HG02840 (cell line): Measurements from ENCODE around the gene ZNF716.
"Not testable (repeated sequence)": the region's sequence is repeated elsewhere in the genome, so short reads cannot be mapped to it uniquely, and the experiment has no call there.

Experiments used
- ATAC-seq: cut with Tn5 transposase; IDR thresholded peaks from one replicate; pipeline ENCODE4 v1.9.1; 2021; ENCODE audit warnings: mild to moderate bottlenecking, moderate library complexity, moderate number of reproducible peaks; ENCODE audit not compliant: unreplicated experiment, low FRiP score

Gene ZNF716

GRCh38 chr7:57425969-57426628 lies 23.9 kb upstream of the ZNF716 start:
- ATAC-seq = no peak

GRCh38 chr7:57426629-57427003 lies 23.4 kb upstream of the ZNF716 start:
- ATAC-seq = no peak

- no peak for ATAC-seq
Measured at GRCh38 chr7:57427146-57427545, 22.8 kb upstream of the ZNF716 start.

- no peak for ATAC-seq
Measured at GRCh38 chr7:57427594-57427993, 22.4 kb upstream of the ZNF716 start.

GRCh38 chr7:57432583-57432982 lies 17.4 kb upstream of the ZNF716 start:
- ATAC-seq = no peak

GRCh38 chr7:57437581-57437980 lies 12.4 kb upstream of the ZNF716 start:
- no peak for ATAC-seq

GRCh38 chr7:57438244-57438643 lies 11.7 kb upstream of the ZNF716 start:
- ATAC-seq = no peak

GRCh38 chr7:57443567-57443966 lies 6.4 kb upstream of the ZNF716 start:
- ATAC-seq = no peak

GRCh38 chr7:57469186-57469828 lies 19.3 kb downstream of the ZNF716 start:
- not testable (repeated sequence) for ATAC-seq

GRCh38 chr7:57480304-57480703 lies 30.3 kb downstream of the ZNF716 start:
- ATAC-seq = not testable (repeated sequence)

- not testable (repeated sequence) for ATAC-seq
Measured at GRCh38 chr7:57485022-57485421, 35.0 kb downstream of the ZNF716 start.

- no peak for ATAC-seq
Measured at GRCh38 chr7:57487957-57488356, 38.0 kb downstream of the ZNF716 start.

GRCh38 chr7:57495111-57495510 lies 45.1 kb downstream of the ZNF716 start:
- not testable (repeated sequence) for ATAC-seq

- no peak for ATAC-seq
Measured at GRCh38 chr7:57496395-57496794, 46.4 kb downstream of the ZNF716 start.

- ATAC-seq = no peak
Measured at GRCh38 chr7:57505176-57505575, 55.2 kb downstream of the ZNF716 start.
